Naive thymus-derived CD4-positive, alpha-beta T cell (primary cell): ENCODE measurements around the gene DYDC2. TPM values are rescaled to one million over a fixed set of nuclear protein-coding genes. Genes with fewer than 3 reads are reported as not detected.
A peak's percentile ranks its signal among the peaks of the same experiment; 100 is the strongest.

Experiments used
- ATAC-seq: fragments of 150-1000 bp; cut with Tn5 transposase; 2 replicates; pipeline ENCODE4 v1.10.0; 2021; ENCODE audit warnings: mild to moderate bottlenecking, moderate library complexity
- CTCF ChIA-PET: fragments of 350-600 bp; sonication (Branson Sonifier 250); formaldehyde crosslinking; loops from one replicate; lab custom pipeline; 2021; ENCODE audit warnings: antibody characterized with exemption; lab: Charles Lee
- POLR2A ChIA-PET: fragments of 350-600 bp; sonication (Branson Sonifier 250); formaldehyde crosslinking; loops from one replicate; lab custom pipeline; 2021; ENCODE audit warnings: antibody characterized with exemption, inconsistent platforms; lab: Charles Lee
- DNase-seq, 9 donors: peaks; one replicate each; pipeline versions ENCODE4 v3.0.0 to v3.0.0-alpha.2; 2020 to 2022; ENCODE audit warnings: mixed read lengths in 1 of 9
- H3K27ac ChIP-seq: one replicate; pipeline ENCODE4 v1.7.0; 2013; ENCODE audit warnings: mild to moderate bottlenecking, low read depth, low read length, moderate library complexity
- H3K27me3 ChIP-seq, 2 donors: one replicate each; pipeline ENCODE4 v1.7.0; 2013; ENCODE audit warnings: low read length in 2 of 2, mild to moderate bottlenecking in 2 of 2, moderate library complexity in 2 of 2; ENCODE audit not compliant: control insufficient read depth in 2 of 2, insufficient read depth in 2 of 2
- H3K36me3 ChIP-seq, 3 experiments: 1 replicate in 2 of 3; 2 replicates in 1 of 3; pipeline ENCODE4 v1.7.0; 2013; ENCODE audit warnings: low read length in 3 of 3, mild to moderate bottlenecking in 3 of 3, moderate library complexity in 1 of 3; ENCODE audit not compliant: insufficient read depth in 3 of 3, control insufficient read depth in 2 of 3
- H3K4me1 ChIP-seq, 2 donors: one replicate each; pipeline ENCODE4 v1.7.0; 2013; ENCODE audit warnings: low read length in 2 of 2, mild to moderate bottlenecking in 2 of 2, moderate library complexity in 1 of 2; ENCODE audit not compliant: control insufficient read depth in 2 of 2, insufficient read depth in 2 of 2
- H3K4me3 ChIP-seq: 2 replicates; pipeline ENCODE4 v1.7.0; 2013; ENCODE audit warnings: mild to moderate bottlenecking, low read length
- H3K9me3 ChIP-seq, 3 experiments: 1 replicate in 2 of 3; 2 replicates in 1 of 3; pipeline ENCODE4 v1.7.0; 2013; ENCODE audit warnings: low read length in 3 of 3; ENCODE audit not compliant: control insufficient read depth in 2 of 3
- H3K27ac Mint-ChIP-seq, 9 donors: one replicate each; pipeline ENCODE4 v1.8.0; 2020 to 2022; ENCODE audit warnings: mixed read lengths in 9 of 9, mild to moderate bottlenecking in 8 of 9, moderate library complexity in 5 of 9, inconsistent platforms in 2 of 9
- H3K27me3 Mint-ChIP-seq, 5 donors: one replicate each; pipeline ENCODE4 v1.8.0; 2021 to 2022; ENCODE audit warnings: mixed read lengths in 5 of 5, mild to moderate bottlenecking in 1 of 5
- H3K36me3 Mint-ChIP-seq, 5 donors: one replicate each; pipeline ENCODE4 v1.8.0; 2020 to 2022; ENCODE audit warnings: mixed read lengths in 5 of 5, mild to moderate bottlenecking in 3 of 5, inconsistent platforms in 1 of 5
- H3K4me1 Mint-ChIP-seq, 7 donors: one replicate each; pipeline ENCODE4 v1.8.0; 2020 to 2022; ENCODE audit warnings: mixed read lengths in 7 of 7, mild to moderate bottlenecking in 3 of 7, inconsistent platforms in 1 of 7
- H3K4me3 Mint-ChIP-seq, 10 donors: one replicate each; pipeline ENCODE4 v1.8.0; 2020 to 2022; ENCODE audit warnings: mild to moderate bottlenecking in 10 of 10, mixed read lengths in 10 of 10, moderate library complexity in 6 of 10, inconsistent platforms in 2 of 10
- H3K9me3 Mint-ChIP-seq, 11 donors: one replicate each; pipeline ENCODE4 v1.8.0; 2020 to 2022; ENCODE audit warnings: mixed read lengths in 11 of 11, mild to moderate bottlenecking in 4 of 11, inconsistent platforms in 1 of 11, moderate library complexity in 1 of 11
- intact Hi-C, 2 donors: fragments of 100-400 bp; cut with micrococcal nuclease; formaldehyde crosslinking; loops; one replicate each; pipeline ENCODE4 v1.15.1; 2023
- polyA plus RNA-seq, 2 donors: library from polyadenylated mRNA; unstranded; fragments of 300-500 nt; fragmentation: Illumina TruSeq; gene quantifications; one replicate each; pipeline ENCODE4 v1.2.3, GENCODE V29; 2021
- total RNA-seq, 6 experiments: library from RNA in 5 of 6; stranded (reverse) in 5 of 6; gene quantifications; 1 replicate in 5 of 6; 2 replicates in 1 of 6; pipeline ENCODE4 v1.2.3 and lab custom pipeline; 2021 to 2026

DYDC2 gene
- total and polyA plus RNA-seq, 7 experiments from 2014 or later: not detected

DNA sequence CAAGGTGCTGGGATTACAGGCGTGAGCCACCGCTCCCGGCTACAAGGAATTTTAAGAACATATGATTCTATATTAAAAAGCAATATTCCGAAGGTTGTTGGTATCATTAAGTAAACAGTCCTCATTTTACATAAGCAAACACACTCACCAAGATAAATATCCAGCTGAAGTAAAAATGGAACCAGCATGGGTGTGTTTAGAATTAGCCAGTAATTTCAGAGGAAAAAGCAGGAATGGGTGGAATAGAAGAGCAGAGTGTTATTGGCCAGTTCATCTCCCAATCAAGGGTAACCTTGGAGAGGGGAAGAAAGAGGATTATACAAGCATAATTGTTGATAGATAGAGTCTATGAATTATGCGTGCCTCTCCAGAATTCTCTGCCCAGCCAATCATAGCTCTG, 35.4 kb upstream of the DYDC2 start:
- no peaks in the 10 kb centered on the region for H3K9me3 Mint-ChIP-seq
- DNase-seq (no peak), ATAC-seq (no peak)
- H3K4me1 ChIP-seq: no peaks in the 10 kb centered on the region
- no peaks in the 10 kb centered on the region for H3K36me3 Mint-ChIP-seq
- H3K27me3 Mint-ChIP-seq: peaks cover 4 to 17% (median 6%) of the 10 kb centered on the region in 5 donors
- H3K9me3 ChIP-seq: no peaks in the 10 kb centered on the region
- ChIA-PET CTCF (no interaction called here), POLR2A (no interaction called here)
- no peaks in the 10 kb centered on the region for H3K27me3 ChIP-seq
- no peaks in the 10 kb centered on the region for H3K36me3 ChIP-seq
- H3K27ac Mint-ChIP-seq: no peak overlapping the region
- H3K4me3 Mint-ChIP-seq: no peak overlapping the region
- no peaks in the 10 kb centered on the region for H3K4me1 Mint-ChIP-seq
- H3K27ac ChIP-seq: no peak overlapping the region
- H3K4me3 ChIP-seq: no peak overlapping the region
- intact Hi-C loops: no loop called here

DNA sequence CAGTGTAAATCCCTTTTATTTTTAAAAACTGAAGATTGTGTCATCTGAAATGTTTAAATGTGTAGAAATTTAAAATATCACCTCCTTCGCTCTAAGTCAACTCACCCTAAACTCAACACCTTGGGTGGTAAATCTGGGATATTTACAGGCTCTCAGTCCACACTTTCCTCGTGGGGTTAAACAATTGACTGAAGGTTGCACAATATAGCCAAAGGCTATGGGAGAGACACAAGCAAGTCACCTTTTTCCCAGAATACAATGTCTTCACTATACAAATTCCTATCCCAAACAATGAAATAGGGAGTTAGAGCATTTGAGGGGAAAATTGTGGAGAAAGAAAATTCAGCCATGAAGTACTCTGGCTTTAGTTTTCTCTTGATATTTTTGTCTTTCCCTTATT, 34.4 kb upstream of the DYDC2 start:
- DNase-seq (no peak), ATAC-seq (no peak)
- H3K4me1 Mint-ChIP-seq: no peaks in the 10 kb centered on the region
- no peaks in the 10 kb centered on the region for H3K9me3 ChIP-seq
- intact Hi-C loops: no loop called here
- H3K36me3 Mint-ChIP-seq: no peaks in the 10 kb centered on the region
- H3K27me3 Mint-ChIP-seq: peaks cover 4 to 17% (median 6%) of the 10 kb centered on the region in 5 donors
- H3K4me3 ChIP-seq: no peak overlapping the region
- ChIA-PET CTCF (no interaction called here), POLR2A (interaction anchor here (0.6 kb wide), 1 partner anchor 1571 kb away, joined by 4 read pairs; no protein-coding TSS in a partner anchor)
- H3K36me3 ChIP-seq: no peaks in the 10 kb centered on the region
- H3K27ac ChIP-seq: no peak overlapping the region
- no peaks in the 10 kb centered on the region for H3K27me3 ChIP-seq
- no peaks in the 10 kb centered on the region for H3K9me3 Mint-ChIP-seq
- no peak overlapping the region for H3K27ac Mint-ChIP-seq
- no peak overlapping the region for H3K4me3 Mint-ChIP-seq
- no peaks in the 10 kb centered on the region for H3K4me1 ChIP-seq

DNA sequence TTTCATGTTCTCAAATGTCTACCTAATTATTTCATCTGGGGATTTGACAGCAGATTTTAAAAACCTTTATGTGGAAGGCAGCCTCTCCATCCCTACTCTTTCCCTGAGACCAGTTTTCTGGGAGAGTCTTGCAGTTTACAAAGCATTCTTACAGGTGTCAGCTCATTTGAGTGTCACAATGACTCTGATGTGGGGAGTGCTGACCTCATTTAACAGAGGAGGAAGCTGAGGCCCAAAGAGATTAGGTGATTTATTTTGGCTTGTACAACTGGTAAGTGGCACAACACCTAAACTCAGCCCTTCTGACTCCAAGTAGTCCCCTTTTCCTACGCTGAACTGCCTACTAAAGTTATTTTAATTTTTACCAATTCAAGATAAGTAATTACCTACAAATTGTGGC, 33.9 kb upstream of the DYDC2 start:
- ChIA-PET CTCF (no interaction called here), POLR2A (no interaction called here)
- Mint-ChIP-seq H3K27ac (no peak overlapping the region), H3K36me3 (no peaks in the 10 kb centered on the region), H3K4me3 (no peak overlapping the region), H3K4me1 (no peaks in the 10 kb centered on the region), H3K9me3 (no peaks in the 10 kb centered on the region), H3K27me3 (peaks cover 4 to 14% (median 6%) of the 10 kb centered on the region in 5 donors)
- Histone ChIP-seq H3K4me3 (no peak overlapping the region), H3K9me3 (no peaks in the 10 kb centered on the region), H3K27ac (no peak overlapping the region), H3K36me3 (no peaks in the 10 kb centered on the region), H3K4me1 (no peaks in the 10 kb centered on the region), H3K27me3 (no peaks in the 10 kb centered on the region)
- ATAC-seq: no peak
- intact Hi-C loops: no loop called here
- DNase-seq: no peak

GRCh38 chr10:80323311-80323710, 33.3 kb upstream of the DYDC2 start:
- ATAC-seq (no peak), DNase-seq (no peak)
- Histone ChIP-seq H3K4me1 (no peaks in the 10 kb centered on the region), H3K27me3 (no peaks in the 10 kb centered on the region), H3K4me3 (no peak overlapping the region), H3K9me3 (no peaks in the 10 kb centered on the region), H3K36me3 (no peaks in the 10 kb centered on the region), H3K27ac (no peak overlapping the region)
- H3K36me3 Mint-ChIP-seq: no peaks in the 10 kb centered on the region
- no peaks in the 10 kb centered on the region for H3K9me3 Mint-ChIP-seq
- peaks cover 4 to 10% (median 6%) of the 10 kb centered on the region in 5 donors for H3K27me3 Mint-ChIP-seq
- no peak overlapping the region for H3K4me3 Mint-ChIP-seq
- H3K4me1 Mint-ChIP-seq: no peaks in the 10 kb centered on the region
- H3K27ac Mint-ChIP-seq: peak overlapping the region in 1 of 9 donors; percentile 7
- POLR2A ChIA-PET: no interaction called here
- intact Hi-C loops: no loop called here
- CTCF ChIA-PET: no interaction called here

- Mint-ChIP-seq H3K4me3 (no peak overlapping the region), H3K36me3 (no peaks in the 10 kb centered on the region), H3K27ac (no peak overlapping the region), H3K9me3 (no peaks in the 10 kb centered on the region), H3K4me1 (no peaks in the 10 kb centered on the region), H3K27me3 (peaks cover under 1 to 10% (median 5%) of the 10 kb centered on the region in 5 donors)
- ATAC-seq (no peak), DNase-seq (no peak)
- H3K36me3 ChIP-seq: no peaks in the 10 kb centered on the region
- no peak overlapping the region for H3K4me3 ChIP-seq
- H3K27ac ChIP-seq: no peak overlapping the region
- CTCF ChIA-PET: no interaction called here
- no peaks in the 10 kb centered on the region for H3K27me3 ChIP-seq
- H3K9me3 ChIP-seq: no peaks in the 10 kb centered on the region
- intact Hi-C loops: no loop called here
- no peaks in the 10 kb centered on the region for H3K4me1 ChIP-seq
- POLR2A ChIA-PET: no interaction called here
Observed at GRCh38 chr10:80324086-80324485, 32.5 kb upstream of the DYDC2 start.

DNA sequence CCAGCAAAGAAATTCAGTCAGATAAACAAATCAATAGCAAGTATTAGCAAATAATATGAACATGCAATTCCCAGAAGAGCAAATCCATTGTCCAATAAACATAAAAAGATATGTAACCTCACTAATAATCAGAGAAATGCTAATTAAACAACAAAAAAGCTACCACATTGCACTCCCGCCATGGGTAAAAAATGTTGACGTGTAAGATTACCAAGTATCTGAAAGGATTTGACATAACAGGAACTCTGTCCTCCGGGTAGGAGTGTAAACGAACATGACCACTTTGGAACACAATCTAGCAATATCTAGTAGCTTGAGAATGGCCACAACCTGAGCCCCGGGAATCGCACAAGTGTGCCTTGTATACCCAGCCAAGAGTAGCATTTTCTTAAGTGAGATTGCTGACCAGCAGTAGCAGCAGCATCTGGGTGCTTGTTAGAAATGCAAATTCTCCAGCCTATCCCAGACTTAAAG, 31.7 kb upstream of the DYDC2 start:
- H3K9me3 ChIP-seq: no peaks in the 10 kb centered on the region
- intact Hi-C loops: no loop called here
- POLR2A ChIA-PET: no interaction called here

DNA sequence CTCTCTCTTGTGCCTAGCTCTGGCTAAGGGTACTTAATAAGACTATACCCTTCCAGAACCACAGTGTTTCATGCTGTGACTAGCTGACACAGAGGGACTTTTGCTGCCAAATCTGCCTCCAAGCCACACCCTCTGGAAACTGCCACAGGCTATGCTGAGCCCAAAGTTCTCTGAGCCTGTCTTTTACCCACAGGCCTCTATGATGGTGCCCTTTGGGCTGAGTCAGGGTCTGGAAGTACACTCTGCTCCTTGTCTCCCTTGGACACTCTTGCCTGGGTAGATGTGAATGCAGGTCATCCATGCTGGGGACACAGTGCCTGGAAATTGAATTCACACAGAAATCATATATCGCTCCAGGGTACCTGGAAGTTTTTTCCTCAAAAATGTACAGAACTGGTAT, 22.6 kb upstream of the DYDC2 start:
- no peak for DNase-seq
- H3K36me3 Mint-ChIP-seq: no peaks in the 10 kb centered on the region
- no peaks in the 10 kb centered on the region for H3K4me1 Mint-ChIP-seq
- H3K4me3 Mint-ChIP-seq: no peak overlapping the region
- no peak overlapping the region for H3K27ac ChIP-seq
- intact Hi-C loops: no loop called here
- H3K27me3 Mint-ChIP-seq: peaks cover 0 to 11% (median 0%) of the 10 kb centered on the region in 5 donors
- no peaks in the 10 kb centered on the region for H3K36me3 ChIP-seq
- H3K27me3 ChIP-seq: no peaks in the 10 kb centered on the region
- H3K27ac Mint-ChIP-seq: no peak overlapping the region
- no peak for ATAC-seq
- ChIA-PET POLR2A (no interaction called here), CTCF (no interaction called here)
- H3K4me1 ChIP-seq: no peaks in the 10 kb centered on the region
- H3K9me3 Mint-ChIP-seq: no peaks in the 10 kb centered on the region
- no peak overlapping the region for H3K4me3 ChIP-seq
- H3K9me3 ChIP-seq: no peaks in the 10 kb centered on the region

More for the DNA sequence above, 31.7 kb upstream of the DYDC2 start:
- no peak overlapping the region for H3K4me3 ChIP-seq
- H3K27me3 Mint-ChIP-seq: peaks cover 0 to 5% (median 2%) of the 10 kb centered on the region in 5 donors
- H3K27me3 ChIP-seq: no peaks in the 10 kb centered on the region
- ATAC-seq (no peak), DNase-seq (no peak)
- H3K27ac ChIP-seq: no peak overlapping the region
- CTCF ChIA-PET: no interaction called here
- no peak overlapping the region for H3K27ac Mint-ChIP-seq
- no peaks in the 10 kb centered on the region for H3K9me3 Mint-ChIP-seq
- no peaks in the 10 kb centered on the region for H3K36me3 Mint-ChIP-seq
- H3K36me3 ChIP-seq: no peaks in the 10 kb centered on the region
- no peak overlapping the region for H3K4me3 Mint-ChIP-seq
- H3K4me1 Mint-ChIP-seq: no peaks in the 10 kb centered on the region
- H3K4me1 ChIP-seq: no peaks in the 10 kb centered on the region
